Islet of Langerhans (tissue), 1 donor: Measurements from ENCODE around the gene MTARC2.

Experiments used
- FAIRE-seq: peaks from one replicate; lab custom pipeline; 2011; peaks lifted over from hg19 to GRCh38; lab: Jason Lieb, UNC

MTARC2 gene

GRCh38 chr1:220804202-220804586 lies 56.1 kb downstream of the MTARC2 start:
- no peak for FAIRE-seq

GRCh38 chr1:220806408-220806807 lies 58.3 kb downstream of the MTARC2 start:
- no peak for FAIRE-seq

- no peak for FAIRE-seq
Measured at GRCh38 chr1:220807726-220808125, 59.6 kb downstream of the MTARC2 start.

- FAIRE-seq = no peak
Measured at GRCh38 chr1:220808345-220809186, 60.4 kb downstream of the MTARC2 start.

- FAIRE-seq = no peak
Measured at GRCh38 chr1:220809187-220809550, 61.0 kb downstream of the MTARC2 start.

GRCh38 chr1:220809704-220810103 lies 61.6 kb downstream of the MTARC2 start:
- no peak for FAIRE-seq

- no peak for FAIRE-seq
Measured at GRCh38 chr1:220810179-220810653, 62.1 kb downstream of the MTARC2 start.

GRCh38 chr1:220810963-220811362 lies 62.8 kb downstream of the MTARC2 start:
- no peak for FAIRE-seq

- no peak for FAIRE-seq
Measured at GRCh38 chr1:220811695-220812094, 63.6 kb downstream of the MTARC2 start.

- no peak for FAIRE-seq
Measured at GRCh38 chr1:220812308-220812707, 64.2 kb downstream of the MTARC2 start.

GRCh38 chr1:220813013-220813412 lies 64.9 kb downstream of the MTARC2 start:
- FAIRE-seq = no peak

GRCh38 chr1:220815409-220815808 lies 67.3 kb downstream of the MTARC2 start:
- FAIRE-seq = no peak

- no peak for FAIRE-seq
Measured at GRCh38 chr1:220817907-220818306, 69.8 kb downstream of the MTARC2 start.

GRCh38 chr1:220818421-220819173 lies 70.5 kb downstream of the MTARC2 start:
- FAIRE-seq = no peak

GRCh38 chr1:220819467-220820026 lies 71.4 kb downstream of the MTARC2 start:
- no peak for FAIRE-seq

GRCh38 chr1:220824031-220824989 lies 76.2 kb downstream of the MTARC2 start:
- FAIRE-seq = no peak

GRCh38 chr1:220825819-220826551 lies 77.9 kb downstream of the MTARC2 start:
- FAIRE-seq = no peak

GRCh38 chr1:220826729-220827128 lies 78.6 kb downstream of the MTARC2 start:
- FAIRE-seq = no peak

GRCh38 chr1:220827445-220828178 lies 79.5 kb downstream of the MTARC2 start:
- FAIRE-seq = no peak

GRCh38 chr1:220828179-220828490 lies 80.0 kb downstream of the MTARC2 start:
- no peak for FAIRE-seq
